IMR-90 (cell line): ENCODE data around the gene CNST. TPM values are rescaled to one million over a fixed set of nuclear protein-coding genes. Genes with fewer than 3 reads are reported as not detected.

Experiments
- ATAC-seq: fragments of 200-7000 bp; cut with Tn5 transposase; 2 replicates; pipeline ENCODE4 v1.9.1; 2020; ENCODE audit warnings: low read depth, mild to moderate bottlenecking, moderate library complexity
- BruUV-seq: library from RNA; stranded (reverse); fragments of 400-500 nt; replicated peaks from 2 replicates; lab custom pipeline; 2021; lab: Mats Ljungman, UMichigan
- CTCF ChIA-PET: fragments of 300-600 bp; formaldehyde crosslinking; extraction: SDS; loops from one replicate; lab custom pipeline; 2021; ENCODE audit warnings: antibody characterized with exemption; lab: Yijun Ruan, JAX
- POLR2A ChIA-PET: fragments of 300-600 bp; sonication (Branson Sonifier 250); formaldehyde crosslinking; loops from one replicate; lab custom pipeline; 2022; ENCODE audit warnings: antibody characterized with exemption; ENCODE audit not compliant: unreplicated experiment; lab: Charles Lee
- DNase-seq: peaks from one replicate; pipeline ENCODE4 v3.0.0; 2013
- H2AFZ ChIP-seq: replicated peaks from 2 replicates; pipeline ENCODE3; 2013; ENCODE audit warnings: low read length, mild to moderate bottlenecking; ENCODE audit not compliant: poor library complexity
- H2AK5ac ChIP-seq: 2 replicates; pipeline ENCODE4 v1.6.1; 2013; ENCODE audit warnings: low read depth, low read length, inconsistent platforms
- H2AK9ac ChIP-seq: replicated peaks from 2 replicates; pipeline ENCODE3; 2013; ENCODE audit warnings: mild to moderate bottlenecking, low read depth, low read length, moderate library complexity; ENCODE audit not compliant: poor library complexity
- H2BK120ac ChIP-seq: 2 replicates; pipeline ENCODE4 v1.6.1; 2013; ENCODE audit warnings: low read depth, low read length, inconsistent platforms
- H2BK15ac ChIP-seq: 3 replicates; pipeline ENCODE4 v1.6.1; 2013; ENCODE audit warnings: low read depth, low read length, inconsistent platforms
- H2BK20ac ChIP-seq: 2 replicates; pipeline ENCODE4 v1.6.1; 2013; ENCODE audit warnings: low read depth, mild to moderate bottlenecking, inconsistent platforms, low read length, moderate library complexity
- H2BK5ac ChIP-seq: 2 replicates; pipeline ENCODE4 v1.6.1; 2013; ENCODE audit warnings: mild to moderate bottlenecking, low read depth, low read length, inconsistent platforms; ENCODE audit not compliant: poor library complexity, severe bottlenecking
- H3K14ac ChIP-seq: replicated peaks from 2 replicates; pipeline ENCODE4 v1.6.1; 2013; ENCODE audit warnings: low read depth, low read length, inconsistent platforms
- H3K18ac ChIP-seq: 2 replicates; pipeline ENCODE4 v1.6.1; 2013; ENCODE audit warnings: low read depth, low read length, control low read depth
- H3K23ac ChIP-seq: 2 replicates; pipeline ENCODE4 v1.6.1; 2013; ENCODE audit warnings: low read depth, low read length, inconsistent platforms
- H3K27ac ChIP-seq: 2 replicates; pipeline ENCODE4 v1.5.1; 2013; ENCODE audit warnings: mild to moderate bottlenecking, control low read depth, low read length; ENCODE audit not compliant: insufficient read depth
- H3K27me3 ChIP-seq: 2 replicates; pipeline ENCODE4 v1.6.1; 2013; ENCODE audit warnings: low read length; ENCODE audit not compliant: control insufficient read depth, insufficient read depth
- H3K36me3 ChIP-seq: 2 replicates; pipeline ENCODE4 v1.6.1; 2013; ENCODE audit warnings: low read length, mixed read lengths; ENCODE audit not compliant: control insufficient read depth, insufficient read depth
- H3K4ac ChIP-seq: 2 replicates; pipeline ENCODE4 v1.6.1; 2013; ENCODE audit warnings: low read depth, low read length, inconsistent platforms
- H3K4me1 ChIP-seq: 2 replicates; pipeline ENCODE4 v1.6.1; 2013; ENCODE audit warnings: low read length, mixed read lengths; ENCODE audit not compliant: control insufficient read depth, insufficient read depth
- H3K4me2 ChIP-seq: 2 replicates; pipeline ENCODE4 v1.6.1; 2013; ENCODE audit warnings: low read depth, mild to moderate bottlenecking, control low read depth, low read length, moderate library complexity
- H3K4me3 ChIP-seq: 2 replicates; pipeline ENCODE4 v1.5.1; 2013; ENCODE audit warnings: low read depth, mild to moderate bottlenecking, control low read depth, low read length, moderate library complexity; ENCODE audit not compliant: insufficient read depth
- H3K56ac ChIP-seq: 2 replicates; pipeline ENCODE4 v1.6.1; 2013; ENCODE audit warnings: low read length, inconsistent platforms; ENCODE audit not compliant: insufficient read depth; ENCODE audit errors: extremely low read depth
- H3K79me1 ChIP-seq, 2 experiments: 2 replicates each; pipeline ENCODE4 v1.6.1; 2013; ENCODE audit warnings: low read length in 2 of 2, inconsistent platforms in 1 of 2, low read depth in 1 of 2
- H3K9ac ChIP-seq: 2 replicates; pipeline ENCODE4 v1.6.1; 2013; ENCODE audit warnings: low read depth, low read length, control low read depth
- H3K9me1 ChIP-seq: 2 replicates; pipeline ENCODE4 v1.6.1; 2013; ENCODE audit warnings: low read length, inconsistent platforms; ENCODE audit not compliant: insufficient read depth
- H3K9me3 ChIP-seq: 2 replicates; pipeline ENCODE4 v1.6.1; 2013; ENCODE audit warnings: low read length; ENCODE audit not compliant: control insufficient read depth, insufficient read depth
- H4K20me1 ChIP-seq: 2 replicates; pipeline ENCODE4 v1.6.1; 2013; ENCODE audit warnings: low read length, inconsistent platforms; ENCODE audit not compliant: insufficient read depth
- H4K5ac ChIP-seq: 2 replicates; pipeline ENCODE4 v1.6.1; 2013; ENCODE audit warnings: mild to moderate bottlenecking, low read depth, low read length, control low read depth
- H4K8ac ChIP-seq, 2 experiments: 2 replicates each; pipeline ENCODE4 v1.6.1; 2013; ENCODE audit warnings: low read depth in 2 of 2, low read length in 2 of 2, control low read depth in 1 of 2, inconsistent platforms in 1 of 2
- H4K91ac ChIP-seq: 2 replicates; pipeline ENCODE4 v1.6.1; 2013; ENCODE audit warnings: low read depth, low read length, inconsistent platforms; ENCODE audit not compliant: insufficient read depth
- CEBPB ChIP-seq: IDR thresholded peaks from 2 replicates; pipeline ENCODE4 v1.6.1; 2012; ENCODE audit warnings: low read depth, low read length, improper control_type of control experiment
- FOS ChIP-seq: fragments of 150-350 bp; IDR thresholded peaks from 2 replicates; pipeline ENCODE4 v1.6.1; 2016; ENCODE audit warnings: low read depth, low read length
- MAFK ChIP-seq: IDR thresholded peaks from 2 replicates; pipeline ENCODE4 v1.6.1; 2012; ENCODE audit warnings: low read depth, low read length, improper control_type of control experiment
- MXI1 ChIP-seq: IDR thresholded peaks from 2 replicates; pipeline ENCODE4 v1.6.1; 2012; ENCODE audit warnings: low read depth, mild to moderate bottlenecking, low read length, moderate library complexity, borderline replicate concordance
- RAD21 ChIP-seq: IDR thresholded peaks from 2 replicates; pipeline ENCODE4 v1.6.1; 2012; ENCODE audit warnings: low read length, improper control_type of control experiment
- RCOR1 ChIP-seq: IDR thresholded peaks from 2 replicates; pipeline ENCODE4 v1.6.1; 2012; ENCODE audit warnings: mild to moderate bottlenecking, low read length, improper control_type of control experiment; ENCODE audit not compliant: insufficient replicate concordance
- SMC3 ChIP-seq: fragments of 150-350 bp; IDR thresholded peaks from 2 replicates; pipeline ENCODE4 v1.6.1; 2016; ENCODE audit warnings: low read depth, mild to moderate bottlenecking, antibody characterized with exemption, low read length, moderate library complexity
- WGBS, 2 experiments: methylation state at CpG; one replicate each; pipeline versions ENCODE4 v1.1.5 to v1.1.7; 2013; ENCODE audit warnings: missing lambda C conversion rate in 2 of 2; ENCODE audit not compliant: insufficient read length in 1 of 2; ENCODE audit errors: extremely low coverage in 2 of 2; 5-methylcytosine and 5-hydroxymethylcytosine counted together
- dilution Hi-C: fragments of 300-500 bp; cut with HindIII; formaldehyde crosslinking; loops from one replicate; pipeline ENCODE4 v1.14.3; 2018; ENCODE audit warnings: low sequenced_read_pairs; ENCODE audit not compliant: unreplicated experiment
- in situ Hi-C: fragments of 300-500 bp; cut with MboI; formaldehyde crosslinking; loops from 3 replicates; pipeline ENCODE4 v1.14.3; 2019; ENCODE audit warnings: low sequenced_read_pairs, inconsistent platforms, mixed read lengths
- intact Hi-C: fragments of 100-400 bp; cut with micrococcal nuclease; formaldehyde crosslinking; loops from 2 replicates; pipeline ENCODE4 v1.10.0; 2022
- polyA plus RNA-seq, 3 experiments: library from polyadenylated mRNA; depleted of rRNA; stranded (reverse); fragments of >200 nt; gene quantifications; 2 replicates each; pipeline ENCODE4 v1.2.3, GENCODE V29; 2012; ENCODE audit warnings: low replicate concordance in 1 of 3
- total RNA-seq: library from RNA; depleted of rRNA; stranded (reverse); fragments of >200 nt; gene quantifications from 2 replicates; pipeline ENCODE4 v1.2.3, GENCODE V29; 2012
- TF ChIP-seq, protein P1 (sequence below): conservative IDR thresholded peaks from 2 replicates; pipeline ENCODE4 v1.5.1; 2012; ENCODE audit warnings: mild to moderate bottlenecking, low read depth, low read length, improper control_type of control experiment
- TF ChIP-seq, protein P2 (sequence below): fragments of 150-350 bp; IDR thresholded peaks from 2 replicates; pipeline ENCODE4 v1.6.1; 2016; ENCODE audit warnings: low read depth, mild to moderate bottlenecking, low read length, moderate library complexity, borderline replicate concordance
- TF ChIP-seq, protein P3 (sequence below): fragments of 150-350 bp; IDR thresholded peaks from 2 replicates; pipeline ENCODE4 v1.6.1; 2017; ENCODE audit warnings: mild to moderate bottlenecking, antibody characterized with exemption, low read length, low read depth

CNST gene
- total and polyA plus RNA-seq, 2 of the 4 experiments (the other 2 are of a cell fraction): 15.4 to 25.5 TPM

DNA sequence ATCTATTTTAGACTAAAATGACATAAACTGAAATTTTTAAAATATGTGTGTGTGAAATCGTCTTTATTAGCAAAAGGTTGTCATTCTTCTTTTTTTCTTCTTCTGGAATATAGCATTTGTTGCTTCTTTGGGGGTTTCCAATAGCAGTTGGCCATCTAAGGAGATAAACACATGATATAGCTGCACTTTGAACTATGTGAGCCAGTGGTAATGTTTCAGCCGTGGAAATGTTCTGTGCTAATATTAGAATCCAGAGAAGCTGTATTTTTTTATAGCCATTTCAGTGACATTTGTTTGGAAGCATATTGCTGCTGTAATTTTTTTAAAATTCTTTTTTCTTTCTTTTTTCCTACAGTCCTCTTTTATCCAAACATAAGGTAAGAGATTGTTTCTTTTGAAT, 75.1 kb downstream of the CNST start:
- whole genome bisulfite sequencing, 2 experiments: no CpG with 5 or more reads among the region's 2 CpGs
- Histone ChIP-seq H2BK20ac (no peak overlapping the region), H2BK5ac (no peak overlapping the region), H3K9me3 (no peaks in the 10 kb centered on the region), H3K9me1 (no peaks in the 10 kb centered on the region), H3K14ac (no peak overlapping the region), H4K5ac (no peak overlapping the region), H3K27me3 (no peaks in the 10 kb centered on the region), H3K4me3 (no peak overlapping the region), H3K23ac (no peak overlapping the region), H3K36me3 (peaks cover 27% of the 10 kb centered on the region), H3K4me2 (no peak overlapping the region), H2AK9ac (no peak overlapping the region), H3K4me1 (no peaks in the 10 kb centered on the region), H2AFZ (no peak overlapping the region), H3K56ac (no peak overlapping the region), H3K79me1 (peaks cover 27 to 56% of the 10 kb centered on the region in 2 experiments), H3K9ac (no peak overlapping the region), H3K27ac (no peak overlapping the region), H2BK15ac (no peak overlapping the region), H4K20me1 (no peaks in the 10 kb centered on the region; the same call in 1 of the 2 replicates), H2AK5ac (no peak overlapping the region), H4K8ac (no peak overlapping the region), H2BK120ac (no peak overlapping the region), H3K18ac (no peak overlapping the region), H4K91ac (no peak overlapping the region), H3K4ac (no peak overlapping the region)
- in situ Hi-C loops: no loop called here
- CTCF ChIA-PET: interaction anchor here (0.6 kb wide), 1 partner anchor 451 kb away, joined by 4 read pairs; no protein-coding TSS in a partner anchor
- POLR2A ChIA-PET: no interaction called here
- dilution Hi-C loops: no loop called here
- no TSS peak for BruUV-seq
- intact Hi-C loops: no loop called here
- TF ChIP-seq, protein P1, sequence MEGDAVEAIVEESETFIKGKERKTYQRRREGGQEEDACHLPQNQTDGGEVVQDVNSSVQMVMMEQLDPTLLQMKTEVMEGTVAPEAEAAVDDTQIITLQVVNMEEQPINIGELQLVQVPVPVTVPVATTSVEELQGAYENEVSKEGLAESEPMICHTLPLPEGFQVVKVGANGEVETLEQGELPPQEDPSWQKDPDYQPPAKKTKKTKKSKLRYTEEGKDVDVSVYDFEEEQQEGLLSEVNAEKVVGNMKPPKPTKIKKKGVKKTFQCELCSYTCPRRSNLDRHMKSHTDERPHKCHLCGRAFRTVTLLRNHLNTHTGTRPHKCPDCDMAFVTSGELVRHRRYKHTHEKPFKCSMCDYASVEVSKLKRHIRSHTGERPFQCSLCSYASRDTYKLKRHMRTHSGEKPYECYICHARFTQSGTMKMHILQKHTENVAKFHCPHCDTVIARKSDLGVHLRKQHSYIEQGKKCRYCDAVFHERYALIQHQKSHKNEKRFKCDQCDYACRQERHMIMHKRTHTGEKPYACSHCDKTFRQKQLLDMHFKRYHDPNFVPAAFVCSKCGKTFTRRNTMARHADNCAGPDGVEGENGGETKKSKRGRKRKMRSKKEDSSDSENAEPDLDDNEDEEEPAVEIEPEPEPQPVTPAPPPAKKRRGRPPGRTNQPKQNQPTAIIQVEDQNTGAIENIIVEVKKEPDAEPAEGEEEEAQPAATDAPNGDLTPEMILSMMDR: no peak
- TF ChIP-seq MAFK (no peak), RCOR1 (no peak), FOS (no peak), SMC3 (no peak), MXI1 (no peak), CEBPB (no peak), RAD21 (no peak)
- TF ChIP-seq, protein P2, sequence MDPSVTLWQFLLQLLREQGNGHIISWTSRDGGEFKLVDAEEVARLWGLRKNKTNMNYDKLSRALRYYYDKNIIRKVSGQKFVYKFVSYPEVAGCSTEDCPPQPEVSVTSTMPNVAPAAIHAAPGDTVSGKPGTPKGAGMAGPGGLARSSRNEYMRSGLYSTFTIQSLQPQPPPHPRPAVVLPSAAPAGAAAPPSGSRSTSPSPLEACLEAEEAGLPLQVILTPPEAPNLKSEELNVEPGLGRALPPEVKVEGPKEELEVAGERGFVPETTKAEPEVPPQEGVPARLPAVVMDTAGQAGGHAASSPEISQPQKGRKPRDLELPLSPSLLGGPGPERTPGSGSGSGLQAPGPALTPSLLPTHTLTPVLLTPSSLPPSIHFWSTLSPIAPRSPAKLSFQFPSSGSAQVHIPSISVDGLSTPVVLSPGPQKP: no peak
- TF ChIP-seq, protein P3, sequence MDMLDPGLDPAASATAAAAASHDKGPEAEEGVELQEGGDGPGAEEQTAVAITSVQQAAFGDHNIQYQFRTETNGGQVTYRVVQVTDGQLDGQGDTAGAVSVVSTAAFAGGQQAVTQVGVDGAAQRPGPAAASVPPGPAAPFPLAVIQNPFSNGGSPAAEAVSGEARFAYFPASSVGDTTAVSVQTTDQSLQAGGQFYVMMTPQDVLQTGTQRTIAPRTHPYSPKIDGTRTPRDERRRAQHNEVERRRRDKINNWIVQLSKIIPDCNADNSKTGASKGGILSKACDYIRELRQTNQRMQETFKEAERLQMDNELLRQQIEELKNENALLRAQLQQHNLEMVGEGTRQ: no peak
- ATAC-seq (no peak), DNase-seq (no peak)
